ENCODE data around the gene IL20RA. TPM values are rescaled to one million over a fixed set of nuclear protein-coding genes. Genes with fewer than 3 reads are reported as not detected.
"Not testable (repeated sequence)": the region's sequence is repeated elsewhere in the genome, so short reads cannot be mapped to it uniquely, and the experiment has no call there.

Gene IL20RA
- total and polyA plus RNA-seq, 5 donors, result 0.11 to 3.7 (median 2.1) TPM

- intact Hi-C loops (cut with DNase I), result no loop called here
- Histone ChIP-seq H3K4me3 (ENCODE audit: low read length) (no peak overlapping the region), H3K27ac (ENCODE audit: low read length) (no peak overlapping the region), H3K4me1 (ENCODE audit: control insufficient read depth, insufficient read depth, low read length) (no peaks in the 10 kb centered on the region), H3K27me3 (ENCODE audit: control insufficient read depth, insufficient read depth) (no peaks in the 10 kb centered on the region), H3K9me3 (ENCODE audit: control insufficient read depth, low read length) (no peaks in the 10 kb centered on the region)
- ATAC-seq, result no peak
- WGBS, result 62% methylated on average over 4 of the region's 4 CpGs
- no peak for DNase-seq
These were observed 35.9 kb upstream of the IL20RA start for GRCh38 chr6:137080711-137081110.

GRCh38 chr6:137076277-137077068 lies 31.7 kb upstream of the IL20RA start:
- Histone ChIP-seq H3K27ac (ENCODE audit: low read length) (no peak overlapping the region), H3K27me3 (ENCODE audit: control insufficient read depth, insufficient read depth) (no peaks in the 10 kb centered on the region), H3K4me1 (ENCODE audit: control insufficient read depth, insufficient read depth, low read length) (no peaks in the 10 kb centered on the region), H3K4me3 (ENCODE audit: low read length) (no peak overlapping the region), H3K9me3 (ENCODE audit: control insufficient read depth, low read length) (no peaks in the 10 kb centered on the region)
- 50% methylated on average over 4 of the region's 4 CpGs for WGBS
- DNase-seq (peak; percentile 62 to 86 (median 81)), ATAC-seq (peak; percentile 95 to 98)
- intact Hi-C loops (cut with DNase I), result loop anchor here in 1 of 4 donors (5.0 kb wide), 1 partner anchor 566 kb away; no protein-coding TSS in a partner anchor

- H3K4me1 ChIP-seq (ENCODE audit: control insufficient read depth, insufficient read depth, low read length); ATAC-seq; H3K4me3 ChIP-seq (ENCODE audit: low read length); DNase-seq; H3K9me3 ChIP-seq (ENCODE audit: control insufficient read depth, low read length); H3K27ac ChIP-seq (ENCODE audit: low read length); H3K27me3 ChIP-seq (ENCODE audit: control insufficient read depth, insufficient read depth): not testable (repeated sequence)
- WGBS, result 88% methylated on average over 3 of the region's 3 CpGs
- intact Hi-C loops (cut with DNase I), result loop anchor here in 1 of 4 donors (5.0 kb wide), 1 partner anchor 567 kb away; no protein-coding TSS in a partner anchor
These were observed 31.0 kb upstream of the IL20RA start for GRCh38 chr6:137075790-137076189.

- no peak for ATAC-seq
- peaks cover 2% of the 10 kb centered on the region for H3K27me3 ChIP-seq (ENCODE audit: control insufficient read depth, insufficient read depth)
- no peak for DNase-seq
- intact Hi-C loops (cut with DNase I), result no loop called here
- 71% methylated on average over 5 of the region's 5 CpGs for WGBS
- H3K4me1 ChIP-seq (ENCODE audit: control insufficient read depth, insufficient read depth, low read length), result no peaks in the 10 kb centered on the region
- no peak overlapping the region for H3K4me3 ChIP-seq (ENCODE audit: low read length)
- H3K27ac ChIP-seq (ENCODE audit: low read length), result no peak overlapping the region
- no peaks in the 10 kb centered on the region for H3K9me3 ChIP-seq (ENCODE audit: control insufficient read depth, low read length)
These were observed 25.5 kb upstream of the IL20RA start for GRCh38 chr6:137070303-137070702.

GRCh38 chr6:137067399-137067798 lies 22.6 kb upstream of the IL20RA start:
- Histone ChIP-seq H3K27me3 (ENCODE audit: control insufficient read depth, insufficient read depth) (peaks cover 2% of the 10 kb centered on the region), H3K4me3 (ENCODE audit: low read length) (no peak overlapping the region), H3K9me3 (ENCODE audit: control insufficient read depth, low read length) (no peaks in the 10 kb centered on the region), H3K27ac (ENCODE audit: low read length) (no peak overlapping the region), H3K4me1 (ENCODE audit: control insufficient read depth, insufficient read depth, low read length) (no peaks in the 10 kb centered on the region)
- intact Hi-C loops (cut with DNase I), result no loop called here
- 77% methylated on average over 2 of the region's 2 CpGs for WGBS
- DNase-seq, result no peak
- ATAC-seq, result no peak

GRCh38 chr6:137058037-137058436 lies 13.3 kb upstream of the IL20RA start:
- WGBS, result 95% methylated on average over 3 of the region's 3 CpGs
- no peak for ATAC-seq

GRCh38 chr6:137056121-137056880 lies 11.5 kb upstream of the IL20RA start:
- H3K27me3 ChIP-seq (ENCODE audit: control insufficient read depth, insufficient read depth), result no peaks in the 10 kb centered on the region
- intact Hi-C loops (cut with DNase I), result no loop called here
- H3K4me3 ChIP-seq (ENCODE audit: low read length), result no peak overlapping the region
- H3K9me3 ChIP-seq (ENCODE audit: control insufficient read depth, low read length), result no peaks in the 10 kb centered on the region
- no peaks in the 10 kb centered on the region for H3K4me1 ChIP-seq (ENCODE audit: control insufficient read depth, insufficient read depth, low read length)
- no peak overlapping the region for H3K27ac ChIP-seq (ENCODE audit: low read length)
- ATAC-seq (no peak), DNase-seq (no peak)
- 90% methylated on average over 3 of the region's 3 CpGs for WGBS

More at GRCh38 chr6:137058037-137058436, 13.3 kb upstream of the IL20RA start:
- H3K27ac ChIP-seq (ENCODE audit: low read length), result no peak overlapping the region
- intact Hi-C loops (cut with DNase I), result no loop called here
- no peaks in the 10 kb centered on the region for H3K4me1 ChIP-seq (ENCODE audit: control insufficient read depth, insufficient read depth, low read length)
- H3K27me3 ChIP-seq (ENCODE audit: control insufficient read depth, insufficient read depth), result no peaks in the 10 kb centered on the region
- H3K9me3 ChIP-seq (ENCODE audit: control insufficient read depth, low read length), result no peaks in the 10 kb centered on the region
- H3K4me3 ChIP-seq (ENCODE audit: low read length), result no peak overlapping the region
- no peak for DNase-seq

- no peaks in the 10 kb centered on the region for H3K27me3 ChIP-seq (ENCODE audit: control insufficient read depth, insufficient read depth)
- H3K4me1 ChIP-seq (ENCODE audit: control insufficient read depth, insufficient read depth, low read length), result no peaks in the 10 kb centered on the region
- 71% methylated on average over 3 of the region's 3 CpGs for WGBS
- no peak overlapping the region for H3K4me3 ChIP-seq (ENCODE audit: low read length)
- H3K27ac ChIP-seq (ENCODE audit: low read length), result no peak overlapping the region
- DNase-seq (no peak), ATAC-seq (peak in 1 of 2 donors; percentile 47)
- intact Hi-C loops (cut with DNase I), result no loop called here
- no peaks in the 10 kb centered on the region for H3K9me3 ChIP-seq (ENCODE audit: control insufficient read depth, low read length)
These were observed 7.2 kb upstream of the IL20RA start for GRCh38 chr6:137051790-137052472.

GRCh38 chr6:137049095-137049494 lies 4.3 kb upstream of the IL20RA start:
- H3K9me3 ChIP-seq (ENCODE audit: control insufficient read depth, low read length), result no peaks in the 10 kb centered on the region
- DNase-seq (no peak), ATAC-seq (no peak)
- 67% methylated on average over 2 of the region's 2 CpGs for WGBS
- H3K4me3 ChIP-seq (ENCODE audit: low read length), result no peak overlapping the region
- no peaks in the 10 kb centered on the region for H3K4me1 ChIP-seq (ENCODE audit: control insufficient read depth, insufficient read depth, low read length)
- intact Hi-C loops (cut with DNase I), result no loop called here
- no peak overlapping the region for H3K27ac ChIP-seq (ENCODE audit: low read length)
- H3K27me3 ChIP-seq (ENCODE audit: control insufficient read depth, insufficient read depth), result no peaks in the 10 kb centered on the region

- intact Hi-C loops (cut with DNase I), result no loop called here
- Histone ChIP-seq H3K4me1 (ENCODE audit: control insufficient read depth, insufficient read depth, low read length) (no peaks in the 10 kb centered on the region), H3K27ac (ENCODE audit: low read length) (peak overlapping the region; percentile 7), H3K9me3 (ENCODE audit: control insufficient read depth, low read length) (no peaks in the 10 kb centered on the region), H3K4me3 (ENCODE audit: low read length) (no peak overlapping the region), H3K27me3 (ENCODE audit: control insufficient read depth, insufficient read depth) (no peaks in the 10 kb centered on the region)
- DNase-seq, result no peak
- no peak for ATAC-seq
- WGBS, result 65% methylated on average over 5 of the region's 5 CpGs
These were observed 2.2 kb upstream of the IL20RA start for GRCh38 chr6:137046871-137047412.
